SK-N-SH (cell line): ENCODE data around the gene RGMA. TPM values are rescaled to one million over a fixed set of nuclear protein-coding genes. Genes with fewer than 3 reads are reported as not detected.

Experiments used
- CTCF ChIA-PET: fragments of 300-600, 350-600 bp; formaldehyde crosslinking; extraction: SDS; loops from one replicate; lab custom pipeline; 2021; lab: Yijun Ruan, JAX
- POLR2A ChIA-PET: fragments of 350-600 bp; sonication (Branson Sonifier 250); formaldehyde crosslinking; extraction: SDS; loops from one replicate; lab custom pipeline; 2020; ENCODE audit warnings: antibody characterized with exemption, inconsistent platforms; lab: Yijun Ruan, JAX
- DNase-seq: peaks from one replicate; pipeline ENCODE4 v3.0.0; 2012
- H2AFZ ChIP-seq: fragments of 200-600 bp; sonication (generic); 2 replicates; pipeline ENCODE4 v1.8.1; 2016; ENCODE audit warnings: antibody characterized with exemption, mild to moderate bottlenecking, low read depth
- H3F3A ChIP-seq: fragments of 200-600 bp; sonication (generic); replicated peaks from 2 replicates; pipeline ENCODE3; 2016; ENCODE audit warnings: antibody characterized with exemption, mild to moderate bottlenecking; ENCODE audit not compliant: insufficient read depth
- H3K27ac ChIP-seq, 2 experiments: fragments of 200-500 bp in 1 of 2; fragments of 200-600 bp in 1 of 2; sonication (Bioruptor generic) in 1 of 2; sonication (generic), shearing (Covaris generic) in 1 of 2; 2 replicates each; pipeline versions ENCODE4 v1.5.1 to v1.6.1; 2014 to 2016; ENCODE audit warnings: low read depth in 2 of 2, inconsistent platforms in 1 of 2, low read length in 1 of 2, mild to moderate bottlenecking in 1 of 2, mixed read lengths in 1 of 2
- H3K27me3 ChIP-seq: fragments of 200-600 bp; sonication (generic), shearing (Covaris generic); 2 replicates; pipeline ENCODE4 v1.6.1; 2016; ENCODE audit warnings: mixed run types; ENCODE audit not compliant: insufficient read depth
- H3K36me3 ChIP-seq, 2 experiments: fragments of 200-500 bp in 1 of 2; fragments of 200-600 bp in 1 of 2; sonication (Bioruptor generic) in 1 of 2; sonication (generic) in 1 of 2; replicated peaks in 1 of 2; 2 replicates each; pipeline versions ENCODE3 to v1.5.1; 2014 to 2016; ENCODE audit warnings: low read length in 1 of 2, mild to moderate bottlenecking in 1 of 2; ENCODE audit not compliant: insufficient read depth in 2 of 2, control insufficient read depth in 1 of 2
- H3K4me1 ChIP-seq, 2 experiments: fragments of 200-500 bp in 1 of 2; fragments of 200-600 bp in 1 of 2; sonication (Bioruptor generic) in 1 of 2; sonication (generic), shearing (Covaris generic) in 1 of 2; 2 replicates each; pipeline versions ENCODE4 v1.5.1 to v1.6.1; 2014 to 2016; ENCODE audit warnings: low read depth in 1 of 2, low read length in 1 of 2, mixed run types in 1 of 2; ENCODE audit not compliant: insufficient read depth in 2 of 2, control insufficient read depth in 1 of 2
- H3K4me2 ChIP-seq: fragments of 200-600 bp; sonication (generic), shearing (Covaris generic); 2 replicates; pipeline ENCODE4 v1.6.1; 2017; ENCODE audit warnings: mixed run types
- H3K4me3 ChIP-seq, 2 experiments: fragments of 200-500 bp in 1 of 2; fragments of 200-600 bp in 1 of 2; sonication (Bioruptor generic) in 1 of 2; sonication (generic), shearing (Covaris generic) in 1 of 2; 2 replicates each; pipeline versions ENCODE4 v1.5.1 to v1.8.1; 2014 to 2016; ENCODE audit warnings: low read depth in 2 of 2, inconsistent platforms in 1 of 2, low read length in 1 of 2, mild to moderate bottlenecking in 1 of 2, mixed read lengths in 1 of 2, moderate library complexity in 1 of 2
- H3K79me2 ChIP-seq: fragments of 200-600 bp; sonication (generic); 2 replicates; pipeline ENCODE4 v1.8.1; 2017; ENCODE audit warnings: mild to moderate bottlenecking; ENCODE audit not compliant: insufficient read depth
- H3K9ac ChIP-seq: fragments of 200-600 bp; sonication (generic); 2 replicates; pipeline ENCODE4 v1.6.1; 2017; ENCODE audit warnings: mixed run types
- H3K9me2 ChIP-seq: fragments of 200-600 bp; sonication (generic); 2 replicates; pipeline ENCODE4 v1.6.1; 2017; ENCODE audit warnings: mixed run types
- H3K9me3 ChIP-seq: fragments of 200-600 bp; sonication (generic); 2 replicates; pipeline ENCODE4 v1.6.1; 2017; ENCODE audit warnings: mixed run types, mild to moderate bottlenecking, moderate library complexity
- H4K20me1 ChIP-seq: fragments of 200-600 bp; sonication (generic); 2 replicates; pipeline ENCODE4 v1.6.1; 2017; ENCODE audit warnings: mild to moderate bottlenecking, mixed run types; ENCODE audit not compliant: insufficient read depth
- EP300 ChIP-seq, 2 experiments: IDR thresholded peaks; 2 replicates each; pipeline versions ENCODE4 v1.4.0 to v1.6.1; 2012; ENCODE audit warnings: borderline replicate concordance in 1 of 2, low read depth in 1 of 2, low read length in 1 of 2
- FOSL2 ChIP-seq: IDR thresholded peaks from 2 replicates; pipeline ENCODE4 v1.4.0; 2012; ENCODE audit warnings: low read depth, mild to moderate bottlenecking, moderate library complexity, borderline replicate concordance
- FOXJ3 ChIP-seq: sonication (generic); formaldehyde crosslinking; IDR thresholded peaks from 2 replicates; pipeline ENCODE4 v1.5.1; 2020; ENCODE audit warnings: mild to moderate bottlenecking, missing genetic modification reagents
- FOXM1 ChIP-seq: IDR thresholded peaks from 2 replicates; pipeline ENCODE4 v1.4.0; 2012; ENCODE audit warnings: low read depth, mild to moderate bottlenecking
- MEF2A ChIP-seq: IDR thresholded peaks from 2 replicates; pipeline ENCODE4 v1.4.0; 2012; ENCODE audit warnings: low read depth, borderline replicate concordance
- POLR2AphosphoS5 ChIP-seq: IDR thresholded peaks from 2 replicates; pipeline ENCODE4 v1.6.1; 2012; ENCODE audit warnings: low read depth, low read length
- RAD21 ChIP-seq: IDR thresholded peaks from 2 replicates; pipeline ENCODE4 v1.6.1; 2012; ENCODE audit warnings: mild to moderate bottlenecking, low read length
- TAF1 ChIP-seq: IDR thresholded peaks from 2 replicates; pipeline ENCODE4 v1.6.1; 2012; ENCODE audit warnings: low read depth, mild to moderate bottlenecking, low read length, moderate library complexity, borderline replicate concordance
- TEAD4 ChIP-seq: IDR thresholded peaks from 2 replicates; pipeline ENCODE4 v1.4.0; 2012; ENCODE audit warnings: mild to moderate bottlenecking, borderline replicate concordance; ENCODE audit not compliant: insufficient read depth
- WGBS: methylation state at CpG from one replicate; pipeline ENCODE4 v1.1.6; 2017; ENCODE audit warnings: low lambda C conversion rate; 5-methylcytosine and 5-hydroxymethylcytosine counted together
- polyA plus RNA-seq, 3 experiments: library from polyadenylated mRNA; depleted of rRNA; stranded (reverse); fragments of >200 nt; gene quantifications; 2 replicates each; pipeline ENCODE4 v1.2.3, GENCODE V29; 2012
- TF ChIP-seq, protein P1 (sequence below): IDR thresholded peaks from 2 replicates; pipeline ENCODE4; 2012
- TF ChIP-seq, protein P2 (sequence below): IDR thresholded peaks from 2 replicates; pipeline ENCODE4 v1.4.0; 2012; ENCODE audit warnings: low read depth, borderline replicate concordance
- TF ChIP-seq, protein P3 (sequence below): IDR thresholded peaks from 2 replicates; pipeline ENCODE4 v1.4.0; 2012; ENCODE audit warnings: low read depth
- TF ChIP-seq, protein P4 (sequence below): IDR thresholded peaks from 2 replicates; pipeline ENCODE4 v1.4.0; 2012; ENCODE audit warnings: low read depth, borderline replicate concordance

Gene RGMA
- polyA plus RNA-seq, 1 of the 3 experiments (the other 2 are of a cell fraction) = 1.5 TPM

DNA sequence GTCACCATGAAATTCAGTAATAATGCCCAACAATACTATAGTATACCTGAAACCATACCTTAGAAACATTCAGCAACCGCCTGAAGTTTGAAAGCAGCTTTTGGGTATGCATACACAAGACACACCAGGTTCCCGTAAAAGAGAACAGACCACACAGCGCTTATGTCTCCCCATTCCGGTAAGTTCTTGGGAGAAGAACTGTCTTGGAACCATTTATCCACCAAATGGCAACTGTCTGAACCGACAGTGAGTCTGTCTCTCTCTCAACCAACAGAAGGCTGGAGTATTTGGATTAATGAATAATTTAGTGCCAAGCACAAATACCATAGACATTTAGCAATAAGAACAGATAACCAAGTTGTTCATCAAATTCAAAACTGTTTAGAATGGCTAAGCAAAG is 7.6 kb downstream of the RGMA start (continued):
- TF ChIP-seq, protein P1, sequence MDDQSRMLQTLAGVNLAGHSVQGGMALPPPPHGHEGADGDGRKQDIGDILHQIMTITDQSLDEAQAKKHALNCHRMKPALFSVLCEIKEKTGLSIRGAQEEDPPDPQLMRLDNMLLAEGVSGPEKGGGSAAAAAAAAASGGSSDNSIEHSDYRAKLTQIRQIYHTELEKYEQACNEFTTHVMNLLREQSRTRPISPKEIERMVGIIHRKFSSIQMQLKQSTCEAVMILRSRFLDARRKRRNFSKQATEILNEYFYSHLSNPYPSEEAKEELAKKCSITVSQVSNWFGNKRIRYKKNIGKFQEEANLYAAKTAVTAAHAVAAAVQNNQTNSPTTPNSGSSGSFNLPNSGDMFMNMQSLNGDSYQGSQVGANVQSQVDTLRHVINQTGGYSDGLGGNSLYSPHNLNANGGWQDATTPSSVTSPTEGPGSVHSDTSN = no peak
- TF ChIP-seq, protein P2, sequence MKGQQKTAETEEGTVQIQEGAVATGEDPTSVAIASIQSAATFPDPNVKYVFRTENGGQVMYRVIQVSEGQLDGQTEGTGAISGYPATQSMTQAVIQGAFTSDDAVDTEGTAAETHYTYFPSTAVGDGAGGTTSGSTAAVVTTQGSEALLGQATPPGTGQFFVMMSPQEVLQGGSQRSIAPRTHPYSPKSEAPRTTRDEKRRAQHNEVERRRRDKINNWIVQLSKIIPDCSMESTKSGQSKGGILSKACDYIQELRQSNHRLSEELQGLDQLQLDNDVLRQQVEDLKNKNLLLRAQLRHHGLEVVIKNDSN = no peak
- TF ChIP-seq FOXJ3 (CRISPR knock-in tag) = no peak
- no peak for TF ChIP-seq MEF2A
- no peak for TF ChIP-seq TEAD4
- no peak for TF ChIP-seq FOSL2
- TF ChIP-seq, protein P3, sequence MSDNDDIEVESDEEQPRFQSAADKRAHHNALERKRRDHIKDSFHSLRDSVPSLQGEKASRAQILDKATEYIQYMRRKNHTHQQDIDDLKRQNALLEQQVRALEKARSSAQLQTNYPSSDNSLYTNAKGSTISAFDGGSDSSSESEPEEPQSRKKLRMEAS = no peak
- TF ChIP-seq, protein P4, sequence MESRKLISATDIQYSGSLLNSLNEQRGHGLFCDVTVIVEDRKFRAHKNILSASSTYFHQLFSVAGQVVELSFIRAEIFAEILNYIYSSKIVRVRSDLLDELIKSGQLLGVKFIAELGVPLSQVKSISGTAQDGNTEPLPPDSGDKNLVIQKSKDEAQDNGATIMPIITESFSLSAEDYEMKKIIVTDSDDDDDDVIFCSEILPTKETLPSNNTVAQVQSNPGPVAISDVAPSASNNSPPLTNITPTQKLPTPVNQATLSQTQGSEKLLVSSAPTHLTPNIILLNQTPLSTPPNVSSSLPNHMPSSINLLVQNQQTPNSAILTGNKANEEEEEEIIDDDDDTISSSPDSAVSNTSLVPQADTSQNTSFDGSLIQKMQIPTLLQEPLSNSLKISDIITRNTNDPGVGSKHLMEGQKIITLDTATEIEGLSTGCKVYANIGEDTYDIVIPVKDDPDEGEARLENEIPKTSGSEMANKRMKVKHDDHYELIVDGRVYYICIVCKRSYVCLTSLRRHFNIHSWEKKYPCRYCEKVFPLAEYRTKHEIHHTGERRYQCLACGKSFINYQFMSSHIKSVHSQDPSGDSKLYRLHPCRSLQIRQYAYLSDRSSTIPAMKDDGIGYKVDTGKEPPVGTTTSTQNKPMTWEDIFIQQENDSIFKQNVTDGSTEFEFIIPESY = no peak
- no peak for TF ChIP-seq EP300 (IDR thresholded peaks at IDR 0.05; ENCODE audit: borderline replicate concordance in 1 of 2, low read depth in 1 of 2, low read length in 1 of 2)

DNA sequence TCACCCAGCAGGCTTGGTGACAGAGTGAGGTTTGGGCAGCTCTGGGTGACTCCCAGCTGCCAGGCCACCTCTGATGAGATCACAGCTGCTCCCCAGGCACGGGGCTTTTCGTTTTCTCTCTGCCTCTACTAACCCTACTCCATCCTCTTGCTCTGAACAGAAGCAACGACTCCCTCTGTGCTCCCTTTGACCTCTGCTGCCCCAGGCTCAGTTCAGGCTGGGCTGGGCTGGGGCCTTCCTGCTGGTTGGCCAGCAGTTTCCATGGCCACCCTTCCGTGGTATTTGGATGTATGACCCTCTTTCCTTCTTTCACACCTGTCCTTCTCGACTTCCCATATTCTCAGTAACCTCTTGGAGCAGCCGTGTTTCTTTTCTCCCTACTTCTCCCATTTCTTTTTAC is 8.6 kb downstream of the RGMA start:
- Histone ChIP-seq H3K4me1 (no peaks in the 10 kb centered on the region), H3K36me3 (no peaks in the 10 kb centered on the region), H2AFZ (no peak overlapping the region), H3K9ac (no peak overlapping the region), H3K9me3 (no peaks in the 10 kb centered on the region), H3F3A (no peaks in the 10 kb centered on the region), H3K27me3 (peaks cover 12% of the 10 kb centered on the region), H3K27ac (no peak overlapping the region), H3K4me2 (no peak overlapping the region), H3K4me3 (no peak overlapping the region), H3K79me2 (no peaks in the 10 kb centered on the region), H3K9me2 (no peaks in the 10 kb centered on the region), H4K20me1 (no peaks in the 10 kb centered on the region)
- DNase-seq = no peak
- 16% methylated on average over 6 of the region's 6 CpGs for WGBS
- CTCF ChIA-PET = interaction anchor here (1.0 to 5.0 kb wide), 3 partner anchors 8 to 1040 kb away, joined by 4 to 38 read pairs (median 5); no protein-coding TSS in a partner anchor
- TF ChIP-seq RAD21 (no peak), TAF1 (no peak), FOSL2 (no peak), FOXM1 (no peak), POLR2AphosphoS5 (no peak)
- POLR2A ChIA-PET = no interaction called here
